Vagina (tissue), 2 donors: ENCODE measurements around the gene XIRP2.

ENCODE experiments used
- POLR2A ChIP-seq, 2 donors: fragments of 450-650 bp; IDR thresholded peaks; one replicate each; pipeline ENCODE4 v1.6.1; 2017; ENCODE audit warnings: antibody characterized with exemption in 2 of 2, mild to moderate bottlenecking in 2 of 2, moderate library complexity in 2 of 2
- TF ChIP-seq, protein P1 (sequence below), 3 experiments: fragments of 450-650 bp in 2 of 3; fragments of 200-600 bp in 1 of 3; sonication (generic) in 1 of 3; IDR thresholded peaks; one replicate each; pipeline ENCODE4 v1.5.1; 2017 to 2019; ENCODE audit warnings: antibody characterized with exemption in 3 of 3, mild to moderate bottlenecking in 2 of 3, moderate library complexity in 2 of 3

DNA sequence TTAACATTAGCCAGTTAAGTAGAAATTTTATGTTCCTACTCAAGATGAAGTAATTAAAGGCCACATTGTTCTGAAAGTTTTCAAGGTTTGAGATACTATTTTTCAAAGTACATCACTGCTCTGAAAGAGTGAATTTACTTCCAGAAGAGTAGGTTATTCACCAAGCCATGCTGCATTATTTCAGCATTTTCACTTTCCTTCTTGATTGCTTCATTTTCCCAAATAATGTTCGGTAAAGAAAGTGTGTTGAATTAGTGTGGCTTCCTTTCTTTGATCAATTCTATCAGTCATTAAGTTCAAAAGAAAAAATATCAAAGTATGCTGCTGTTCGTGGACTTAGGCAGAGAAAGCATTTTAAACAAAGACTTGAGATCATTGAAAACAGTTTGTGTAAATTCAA is 310.3 kb downstream of the XIRP2 start:
- TF ChIP-seq, protein P1, sequence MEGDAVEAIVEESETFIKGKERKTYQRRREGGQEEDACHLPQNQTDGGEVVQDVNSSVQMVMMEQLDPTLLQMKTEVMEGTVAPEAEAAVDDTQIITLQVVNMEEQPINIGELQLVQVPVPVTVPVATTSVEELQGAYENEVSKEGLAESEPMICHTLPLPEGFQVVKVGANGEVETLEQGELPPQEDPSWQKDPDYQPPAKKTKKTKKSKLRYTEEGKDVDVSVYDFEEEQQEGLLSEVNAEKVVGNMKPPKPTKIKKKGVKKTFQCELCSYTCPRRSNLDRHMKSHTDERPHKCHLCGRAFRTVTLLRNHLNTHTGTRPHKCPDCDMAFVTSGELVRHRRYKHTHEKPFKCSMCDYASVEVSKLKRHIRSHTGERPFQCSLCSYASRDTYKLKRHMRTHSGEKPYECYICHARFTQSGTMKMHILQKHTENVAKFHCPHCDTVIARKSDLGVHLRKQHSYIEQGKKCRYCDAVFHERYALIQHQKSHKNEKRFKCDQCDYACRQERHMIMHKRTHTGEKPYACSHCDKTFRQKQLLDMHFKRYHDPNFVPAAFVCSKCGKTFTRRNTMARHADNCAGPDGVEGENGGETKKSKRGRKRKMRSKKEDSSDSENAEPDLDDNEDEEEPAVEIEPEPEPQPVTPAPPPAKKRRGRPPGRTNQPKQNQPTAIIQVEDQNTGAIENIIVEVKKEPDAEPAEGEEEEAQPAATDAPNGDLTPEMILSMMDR (IDR thresholded peaks at IDR 0.05), result no peak
- no peak for TF ChIP-seq POLR2A (IDR thresholded peaks at IDR 0.05)
